Kidney epithelial cell (primary cell): Measurements from ENCODE around the gene PTEN. TPM values are rescaled to one million over a fixed set of nuclear protein-coding genes. Genes with fewer than 3 reads are reported as not detected.
"Not testable (repeated sequence)": the region's sequence is repeated elsewhere in the genome, so short reads cannot be mapped to it uniquely, and the experiment has no call there.

ENCODE experiments used
- DNase-seq: peaks from one replicate; pipeline ENCODE4 v3.0.0-alpha.2; 2010; ENCODE audit warnings: low read depth
- H3K27me3 ChIP-seq: 2 replicates; pipeline ENCODE4 v1.6.0; 2011; ENCODE audit warnings: low read length; ENCODE audit not compliant: control insufficient read depth, insufficient read depth
- H3K36me3 ChIP-seq: 2 replicates; pipeline ENCODE4 v1.5.1; 2011; ENCODE audit warnings: low read length; ENCODE audit not compliant: control insufficient read depth, insufficient read depth
- H3K4me3 ChIP-seq: 2 replicates; pipeline ENCODE4 v1.5.1; 2011; ENCODE audit warnings: low read depth, mild to moderate bottlenecking, control low read depth, low read length
- CTCF ChIP-seq: IDR thresholded peaks from 2 replicates; pipeline ENCODE4 v1.5.1; 2011; ENCODE audit warnings: mild to moderate bottlenecking, moderate library complexity, low read length, control low read depth, inconsistent platforms; ENCODE audit not compliant: insufficient read depth, poor library complexity, severe bottlenecking
- total RNA-seq: library from RNA; depleted of rRNA; stranded (reverse); fragments of >200 nt; gene quantifications from 2 replicates; pipeline ENCODE4 v1.2.3, GENCODE V29; 2015

PTEN gene
- total RNA-seq, 1 donor from 2014 or later: 39.3 TPM

GRCh38 chr10:87860816-87861403 is 2.5 kb upstream of the PTEN start:
- Histone ChIP-seq H3K36me3 (no peaks in the 10 kb centered on the region), H3K4me3 (no peak overlapping the region), H3K27me3 (no peaks in the 10 kb centered on the region)
- no peak for DNase-seq
- no peak for TF ChIP-seq CTCF

DNA sequence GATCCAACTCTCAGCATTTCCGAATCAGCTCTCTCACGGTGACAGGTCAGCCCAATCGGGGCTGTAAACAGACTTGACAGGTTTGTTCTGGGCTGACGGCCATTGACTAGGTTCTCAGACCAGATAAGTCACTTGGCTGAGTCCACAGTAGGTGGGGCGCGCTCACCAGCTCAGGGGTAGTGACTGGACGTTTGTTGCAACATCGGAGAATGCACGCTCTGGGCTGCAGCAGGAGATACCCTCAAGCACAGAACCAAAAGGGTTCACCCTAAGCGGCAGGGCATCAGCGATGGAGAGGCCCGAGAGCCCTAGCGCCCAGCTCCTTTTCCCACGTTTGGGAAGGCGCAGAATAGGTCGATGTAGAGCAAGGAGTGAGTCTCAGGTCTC is 1.9 kb upstream of the PTEN start:
- DNase-seq: no peak
- no peaks in the 10 kb centered on the region for H3K27me3 ChIP-seq
- H3K36me3 ChIP-seq: no peaks in the 10 kb centered on the region
- TF ChIP-seq CTCF: peak; percentile 27
- H3K4me3 ChIP-seq: peak overlapping the region; percentile 76

- no peak for TF ChIP-seq CTCF
- peak; percentile 72 for DNase-seq
- no peaks in the 10 kb centered on the region for H3K36me3 ChIP-seq
- peak overlapping the region; percentile 76 for H3K4me3 ChIP-seq
- no peaks in the 10 kb centered on the region for H3K27me3 ChIP-seq
Measured at GRCh38 chr10:87861953-87862678, 1.3 kb upstream of the PTEN start.

DNA sequence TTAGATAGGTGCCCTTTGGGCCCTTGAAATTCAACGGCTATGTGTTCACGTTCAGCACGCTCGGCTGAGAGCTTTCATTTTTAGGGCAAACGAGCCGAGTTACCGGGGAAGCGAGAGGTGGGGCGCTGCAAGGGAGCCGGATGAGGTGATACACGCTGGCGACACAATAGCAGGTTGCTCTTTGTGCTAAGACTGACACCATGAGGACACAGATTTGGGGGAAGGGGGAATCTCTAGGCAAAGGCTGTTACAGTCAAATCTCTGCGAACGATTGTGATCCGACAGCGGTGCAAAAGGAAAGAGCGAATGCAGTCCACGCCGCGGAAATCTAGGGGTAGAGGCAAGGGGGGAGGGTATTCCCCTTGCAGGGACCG is 759 bp upstream of the PTEN start:
- no peaks in the 10 kb centered on the region for H3K27me3 ChIP-seq
- no peak for DNase-seq

DNA sequence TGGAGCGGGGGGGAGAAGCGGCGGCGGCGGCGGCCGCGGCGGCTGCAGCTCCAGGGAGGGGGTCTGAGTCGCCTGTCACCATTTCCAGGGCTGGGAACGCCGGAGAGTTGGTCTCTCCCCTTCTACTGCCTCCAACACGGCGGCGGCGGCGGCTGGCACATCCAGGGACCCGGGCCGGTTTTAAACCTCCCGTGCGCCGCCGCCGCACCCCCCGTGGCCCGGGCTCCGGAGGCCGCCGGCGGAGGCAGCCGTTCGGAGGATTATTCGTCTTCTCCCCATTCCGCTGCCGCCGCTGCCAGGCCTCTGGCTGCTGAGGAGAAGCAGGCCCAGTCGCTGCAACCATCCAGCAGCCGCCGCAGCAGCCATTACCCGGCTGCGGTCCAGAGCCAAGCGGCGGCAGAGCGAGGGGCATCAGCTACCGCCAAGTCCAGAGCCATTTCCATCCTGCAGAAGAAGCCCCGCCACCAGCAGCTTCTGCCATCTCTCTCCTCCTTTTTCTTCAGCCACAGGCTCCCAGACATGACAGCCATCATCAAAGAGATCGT is 598 bp downstream of the PTEN start:
- H3K36me3 ChIP-seq, H3K27me3 ChIP-seq, DNase-seq: not testable (repeated sequence)
- peak overlapping the region; percentile 76 for H3K4me3 ChIP-seq

More for the DNA sequence above, 759 bp upstream of the PTEN start:
- Histone ChIP-seq H3K36me3 (no peaks in the 10 kb centered on the region), H3K4me3 (peak overlapping the region; percentile 76)
- no peak for TF ChIP-seq CTCF

DNA sequence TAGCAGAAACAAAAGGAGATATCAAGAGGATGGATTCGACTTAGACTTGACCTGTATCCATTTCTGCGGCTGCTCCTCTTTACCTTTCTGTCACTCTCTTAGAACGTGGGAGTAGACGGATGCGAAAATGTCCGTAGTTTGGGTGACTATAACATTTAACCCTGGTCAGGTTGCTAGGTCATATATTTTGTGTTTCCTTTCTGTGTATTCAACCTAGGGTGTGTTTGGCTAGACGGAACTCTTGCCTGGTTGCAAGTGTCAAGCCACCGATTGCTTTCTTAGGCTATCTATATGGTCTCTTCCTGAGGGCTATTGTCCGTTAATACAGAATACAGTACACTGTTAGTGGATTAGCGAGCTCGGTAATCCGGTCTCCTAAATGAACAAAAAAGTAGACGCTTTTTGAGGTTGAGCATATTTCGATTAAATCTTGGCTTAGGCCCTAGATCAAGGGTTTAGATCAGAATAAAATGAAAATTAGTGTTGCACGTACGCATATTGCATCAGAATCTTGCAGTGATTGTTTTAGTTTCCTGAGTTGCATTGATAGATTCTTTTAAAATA is 1.2 kb downstream of the PTEN start:
- DNase-seq: no peak
- H3K27me3 ChIP-seq: no peaks in the 10 kb centered on the region
- no peaks in the 10 kb centered on the region for H3K36me3 ChIP-seq
- TF ChIP-seq CTCF: no peak
- H3K4me3 ChIP-seq: peak overlapping the region; percentile 76
